Ovary (tissue), 3 donors: Measurements from ENCODE around the gene GRM2.

ENCODE experiments used
- CTCF ChIP-seq, 3 donors: fragments of 450-650 bp in 2 of 3; fragments of 200-600 bp in 1 of 3; IDR thresholded peaks; one replicate each; pipeline versions ENCODE4 v1.5.1 to v1.8.0; 2016 to 2022; ENCODE audit warnings: antibody characterized with exemption in 3 of 3, mild to moderate bottlenecking in 1 of 3
- EP300 ChIP-seq: sonication (generic); formaldehyde crosslinking; IDR thresholded peaks from one replicate; pipeline ENCODE4 v1.6.1; 2017; ENCODE audit warnings: antibody characterized with exemption
- donor health status: DM: no; HTN: no; CAD: no.

DNA sequence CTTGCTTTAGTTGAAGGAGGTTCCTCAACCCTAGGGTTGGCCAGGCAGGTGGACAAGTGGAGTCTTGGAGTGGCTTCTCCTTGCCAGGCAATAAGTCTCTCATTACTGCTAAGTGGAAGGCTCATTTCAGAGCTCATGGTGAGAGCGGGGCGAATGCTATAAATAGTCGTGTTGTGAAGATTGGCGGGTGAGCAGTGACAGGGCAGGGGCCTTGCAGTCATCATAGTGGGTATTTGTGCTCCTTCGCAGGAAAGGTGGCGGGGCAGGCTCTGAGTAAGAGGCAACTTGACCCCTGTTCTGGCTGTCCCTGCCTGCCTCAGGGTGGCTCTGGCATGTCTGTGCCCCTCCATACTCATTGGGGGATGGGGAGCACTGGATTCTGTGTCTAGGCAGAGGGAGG, 8.7 kb upstream of the GRM2 start:
- TF ChIP-seq CTCF (IDR thresholded peaks at IDR 0.05) (no peak), EP300 (no peak)
